SW480 (cell line): ENCODE measurements around the gene RCOR2.

Experiments
- DNase-seq: peaks from one replicate; pipeline ENCODE4 v3.0.0-alpha.2; 2016; ENCODE audit warnings: low spot score

RCOR2 gene

GRCh38 chr11:63907063-63907462 lies 9.9 kb downstream of the RCOR2 start:
- DNase-seq, result no peak

DNA sequence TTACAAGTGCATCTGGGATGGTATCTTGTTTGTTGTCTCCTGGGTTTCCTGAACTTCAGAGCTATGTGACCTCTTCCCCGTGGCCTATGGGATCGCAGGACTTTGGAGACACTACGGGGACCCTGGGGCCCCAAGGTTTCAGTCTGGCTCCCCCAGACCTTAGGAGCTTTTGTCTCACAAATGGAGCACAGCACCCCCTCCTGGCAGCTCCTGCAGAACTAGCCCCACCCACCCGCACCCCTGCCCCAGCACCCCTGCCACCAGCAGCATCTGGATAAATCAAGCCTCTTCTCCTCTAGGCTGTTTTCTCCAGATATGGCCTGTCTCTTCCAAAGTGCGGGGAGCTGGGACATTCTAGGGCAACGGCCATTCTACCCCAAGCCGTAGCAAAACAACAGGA lies 10.4 kb downstream of the RCOR2 start:
- no peak for DNase-seq

DNA sequence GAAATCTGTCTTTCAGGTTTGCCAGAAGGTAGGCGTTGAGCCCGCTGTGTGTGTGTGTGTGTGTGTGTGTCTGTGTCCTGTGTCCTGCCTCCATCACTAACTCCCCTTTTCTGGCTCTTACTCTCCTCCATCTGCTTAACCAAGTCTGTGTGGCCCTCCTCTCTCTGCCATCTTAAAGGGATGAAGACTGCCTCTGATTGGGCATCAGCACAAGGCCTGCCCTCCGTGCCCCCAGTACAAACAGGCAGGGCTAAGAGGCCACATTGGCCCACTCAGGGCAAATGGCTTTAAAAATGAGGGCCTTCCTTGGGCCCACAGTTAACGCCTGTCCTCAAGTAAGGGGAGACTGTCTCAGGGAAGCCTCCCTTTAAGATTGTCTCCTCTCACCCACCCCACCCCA lies 10.9 kb downstream of the RCOR2 start:
- no peak for DNase-seq

GRCh38 chr11:63905179-63905578 lies 11.8 kb downstream of the RCOR2 start:
- no peak for DNase-seq

- DNase-seq, result no peak
Observed at GRCh38 chr11:63904743-63905142, 12.2 kb downstream of the RCOR2 start.

- no peak for DNase-seq
Observed at GRCh38 chr11:63903884-63904283, 13.1 kb downstream of the RCOR2 start.

GRCh38 chr11:63901660-63902059 lies 15.3 kb downstream of the RCOR2 start:
- DNase-seq, result no peak

GRCh38 chr11:63897459-63898146 lies 19.4 kb downstream of the RCOR2 start:
- no peak for DNase-seq

DNA sequence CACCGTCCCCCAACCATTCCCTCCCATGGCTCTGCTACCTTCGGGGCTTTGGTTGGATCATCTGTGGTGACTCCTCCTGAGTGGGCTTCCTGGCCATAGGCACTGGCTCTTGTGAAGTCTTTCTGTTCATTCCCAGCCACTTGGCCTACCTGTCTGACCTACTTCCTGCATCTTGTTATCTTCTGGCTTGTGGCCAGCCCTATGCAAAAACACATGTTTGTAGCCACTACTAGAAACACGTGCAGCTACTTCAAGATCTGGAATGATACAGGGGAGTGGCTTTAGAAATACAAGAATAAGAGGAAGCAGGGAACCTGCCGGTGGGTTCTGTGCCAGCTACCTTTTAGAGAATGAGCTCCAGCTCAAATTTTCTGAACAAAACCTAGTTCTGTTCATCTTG lies 20.9 kb downstream of the RCOR2 start:
- DNase-seq, result no peak

DNA sequence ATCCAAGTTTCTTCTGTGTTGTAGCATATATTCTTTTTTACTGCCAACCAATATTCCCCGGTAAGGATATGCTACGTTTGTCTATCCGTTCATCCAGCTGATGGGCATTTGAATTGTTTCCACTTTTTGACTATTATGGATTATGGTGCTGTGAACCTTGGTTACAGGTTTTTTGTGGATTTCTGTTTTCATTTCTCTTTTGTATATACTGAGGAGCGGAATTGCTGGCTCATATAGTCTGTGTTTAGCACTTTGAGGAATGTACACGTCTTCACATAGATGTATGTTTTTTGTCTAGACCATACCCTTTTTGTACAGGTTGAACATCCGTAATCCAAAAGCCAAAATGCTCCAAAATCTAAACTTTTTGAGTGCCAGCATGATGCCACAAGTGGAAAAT lies 23.6 kb downstream of the RCOR2 start:
- no peak for DNase-seq

- no peak for DNase-seq
Observed at GRCh38 chr11:63892228-63892627, 24.7 kb downstream of the RCOR2 start.

- DNase-seq, result no peak
Observed at GRCh38 chr11:63890368-63890767, 26.6 kb downstream of the RCOR2 start.

DNA sequence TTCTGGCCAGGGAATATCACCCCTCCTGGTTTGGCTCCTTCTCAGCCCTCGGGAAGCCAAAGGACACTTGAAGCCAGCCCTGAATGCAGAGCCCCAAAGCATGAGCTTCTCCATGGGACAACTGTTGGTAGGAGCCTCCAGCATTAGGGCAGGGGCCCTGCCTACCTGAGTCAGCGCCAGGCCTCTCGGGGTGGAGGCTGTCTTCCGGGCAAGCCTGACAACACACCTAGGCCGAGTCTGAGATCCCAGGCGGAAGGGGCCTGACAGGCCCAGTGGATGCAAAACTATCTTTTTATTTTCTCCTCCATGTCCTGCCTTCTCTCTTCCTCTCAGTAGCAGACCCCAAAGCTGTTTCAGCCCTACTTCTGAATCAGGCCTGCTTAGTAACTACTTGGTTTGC lies 27.6 kb downstream of the RCOR2 start:
- no peak for DNase-seq

- DNase-seq, result peak; percentile 90
Observed at GRCh38 chr11:63888170-63889086, 28.5 kb downstream of the RCOR2 start.

GRCh38 chr11:63887386-63887999 lies 29.5 kb downstream of the RCOR2 start:
- no peak for DNase-seq

- no peak for DNase-seq
Observed at GRCh38 chr11:63884196-63884932, 32.6 kb downstream of the RCOR2 start.

GRCh38 chr11:63883791-63884190 lies 33.2 kb downstream of the RCOR2 start:
- DNase-seq, result no peak

GRCh38 chr11:63882555-63883242 lies 34.3 kb downstream of the RCOR2 start:
- no peak for DNase-seq

DNA sequence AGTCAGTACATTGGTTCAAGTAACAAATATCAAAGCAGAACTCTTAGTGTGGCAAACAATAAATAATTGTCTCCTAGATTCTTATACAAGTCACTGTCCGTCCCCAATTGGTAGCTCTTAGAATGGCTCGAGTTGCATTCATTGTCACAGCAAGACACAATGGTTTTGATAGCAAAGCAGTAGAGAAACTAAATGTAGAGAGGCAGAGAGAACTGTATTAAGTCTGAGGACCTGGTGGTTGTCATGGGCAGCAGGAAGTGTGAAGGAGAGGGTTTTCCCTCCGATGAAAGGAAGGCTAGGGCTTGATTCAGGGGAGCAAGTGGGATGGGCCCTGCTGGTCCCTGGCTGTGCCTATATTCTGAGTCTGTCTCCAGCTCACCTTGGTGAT lies 36.6 kb downstream of the RCOR2 start:
- DNase-seq, result no peak

DNA sequence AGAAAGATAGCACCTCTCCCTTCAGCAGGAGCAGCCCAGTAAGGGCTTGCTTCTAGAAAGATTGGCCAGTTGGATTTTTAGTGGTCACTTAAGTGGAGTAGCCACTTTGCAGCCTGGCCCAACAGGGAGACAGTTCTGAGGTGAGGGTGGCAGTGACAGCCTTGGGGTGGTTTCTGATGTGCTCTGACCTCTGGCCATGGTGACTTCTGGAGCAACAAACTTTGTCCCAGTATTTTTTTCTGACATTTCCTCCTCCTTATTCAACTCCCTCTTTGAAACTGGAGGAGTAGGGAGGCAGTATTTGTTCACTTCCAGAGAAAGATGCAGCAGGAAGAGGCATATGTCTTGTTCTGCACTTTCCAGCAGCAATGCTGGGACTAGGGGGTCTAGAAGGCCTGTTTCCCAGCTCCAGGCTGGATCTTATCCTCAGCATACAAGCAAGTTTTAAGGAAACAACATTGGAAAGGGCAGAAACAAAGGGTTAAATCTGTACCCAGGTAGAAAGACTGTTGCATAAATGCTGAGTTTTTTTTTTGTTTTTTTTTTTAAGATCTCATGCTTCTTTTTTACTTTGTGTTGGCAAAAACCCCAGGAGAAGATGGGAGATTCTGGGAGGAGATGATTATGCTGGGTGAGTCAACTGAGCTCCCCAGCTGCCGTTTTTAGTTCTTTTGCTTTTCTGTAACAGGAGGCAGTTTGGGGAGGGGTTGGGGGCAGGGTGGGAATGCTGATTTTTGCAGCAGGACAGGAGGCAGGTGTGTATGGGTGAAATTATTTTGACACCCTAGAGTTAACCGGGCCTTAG lies 37.2 kb downstream of the RCOR2 start:
- no peak for DNase-seq
